HG03280 (cell line): ENCODE measurements around the gene FOXK1.

Experiments
- ATAC-seq: cut with Tn5 transposase; IDR thresholded peaks from one replicate; pipeline ENCODE4 v1.9.1; 2021; ENCODE audit warnings: mild to moderate bottlenecking, moderate library complexity; ENCODE audit not compliant: unreplicated experiment

The FOXK1 gene

DNA sequence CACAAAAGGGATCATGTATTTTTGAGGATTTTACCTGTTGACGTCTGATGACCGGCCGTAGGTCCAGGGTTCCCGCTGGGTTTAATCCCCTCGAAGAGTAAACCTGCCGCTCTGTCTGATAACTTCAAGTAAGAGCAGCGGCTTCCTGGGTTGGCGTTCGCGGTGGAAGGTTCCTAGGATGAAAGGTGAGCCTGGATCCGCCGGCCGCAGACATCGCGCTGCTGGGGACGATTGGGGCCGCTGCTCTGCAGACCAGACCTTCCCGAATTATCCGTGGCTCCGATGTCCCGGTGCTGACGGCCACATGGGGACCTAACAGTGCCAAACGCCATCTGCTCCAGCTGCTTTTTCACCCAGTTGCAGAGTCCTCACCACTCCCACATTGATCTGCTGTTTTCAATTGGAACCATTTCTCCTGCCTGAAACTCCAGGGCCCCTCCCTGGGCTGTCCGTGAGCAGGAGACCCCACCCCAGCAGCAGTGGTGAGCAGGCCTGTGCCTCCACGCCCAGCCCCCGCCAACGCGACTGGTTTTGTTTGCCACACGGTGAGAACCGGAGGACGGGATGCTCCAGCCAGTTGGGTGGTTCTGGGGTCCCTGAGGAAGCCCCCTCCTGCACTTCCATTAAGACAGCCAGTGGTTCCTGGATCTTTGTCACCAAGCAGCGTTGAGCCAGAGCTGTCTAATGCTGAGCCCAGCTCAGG is 81.1 kb downstream of the FOXK1 start:
- ATAC-seq: no peak

DNA sequence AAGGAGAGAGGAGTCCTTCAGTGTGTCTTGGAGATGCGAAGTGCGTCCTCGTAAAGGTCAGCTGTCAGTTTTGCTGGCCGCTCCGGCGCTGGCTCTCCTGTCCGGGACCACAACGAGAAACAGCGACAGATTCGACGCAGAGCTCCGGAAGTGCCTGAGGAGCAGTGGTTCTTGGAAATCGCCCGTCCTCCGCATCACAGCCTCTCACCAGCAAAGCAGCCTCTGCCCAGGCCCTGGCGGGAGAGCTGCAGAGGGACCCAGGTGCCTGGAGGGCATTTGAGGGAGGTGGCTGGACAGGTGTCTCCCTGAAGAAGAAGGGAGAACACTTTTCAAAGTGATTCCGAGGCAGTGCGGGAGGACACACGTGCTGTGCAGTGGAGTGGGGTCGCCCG is 81.7 kb downstream of the FOXK1 start:
- no peak for ATAC-seq

DNA sequence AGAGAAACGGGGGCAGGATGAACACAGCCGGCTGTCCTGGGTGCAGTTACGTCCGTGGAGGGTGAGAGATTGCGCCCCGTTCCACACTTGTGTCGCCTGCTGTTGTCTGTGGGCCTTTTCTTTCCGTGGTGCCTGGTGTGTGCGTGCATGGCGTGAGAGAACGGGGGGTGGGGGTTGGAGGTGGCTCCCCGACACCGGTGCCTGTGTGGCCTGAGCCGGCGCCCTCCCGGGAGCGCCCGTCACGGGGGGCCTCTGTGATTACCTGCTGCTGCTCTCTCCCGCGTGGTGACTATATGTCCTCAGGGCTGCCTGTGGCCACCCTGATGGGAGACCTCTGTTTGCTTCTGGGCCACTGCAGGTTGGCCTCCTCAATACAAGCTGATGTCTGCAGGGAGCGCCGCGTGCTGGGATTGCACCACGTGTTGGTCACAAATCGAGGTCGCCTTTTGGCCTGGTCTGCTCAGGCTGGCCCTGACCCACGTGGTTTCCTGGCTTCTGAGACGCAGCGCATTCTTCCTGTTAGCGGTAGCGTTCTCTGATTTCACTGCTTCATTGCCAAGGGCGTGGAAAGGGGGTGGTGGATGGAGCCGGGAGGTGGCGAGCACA is 82.4 kb downstream of the FOXK1 start:
- no peak for ATAC-seq

DNA sequence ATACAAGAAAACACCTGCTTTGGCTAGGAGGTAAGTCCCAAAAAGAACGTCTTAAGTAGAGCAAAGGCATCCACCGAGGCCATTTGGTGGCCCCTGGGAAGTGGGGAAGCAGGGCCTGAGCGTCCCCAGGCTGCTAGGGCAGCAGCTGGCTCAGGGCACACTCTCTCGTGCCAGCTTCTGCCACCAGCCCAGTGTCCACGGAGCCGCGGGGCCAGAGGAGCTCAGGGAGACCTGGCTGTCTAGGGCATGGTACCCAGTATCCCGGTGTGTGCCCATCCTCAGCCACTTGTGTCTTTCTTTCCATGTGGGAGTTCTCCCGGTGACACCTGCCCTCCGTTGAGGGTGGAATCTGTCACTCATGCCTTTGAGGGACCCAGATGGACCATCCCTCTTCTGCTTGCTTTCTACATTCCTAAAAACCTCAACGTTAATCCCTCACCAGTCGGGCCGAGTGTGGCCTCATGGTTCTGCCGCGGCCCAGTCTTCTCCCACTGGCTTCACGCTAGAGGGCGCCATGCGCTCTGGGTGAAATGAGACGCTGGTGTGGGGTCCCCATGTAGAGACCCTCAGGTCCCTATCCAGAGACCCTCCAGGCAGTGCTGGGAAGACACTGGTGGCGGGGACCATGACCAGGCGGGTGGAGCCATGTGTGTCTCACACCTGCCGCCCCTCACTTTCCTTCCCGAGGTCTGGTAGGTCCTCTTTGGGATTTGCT is 83.8 kb downstream of the FOXK1 start:
- ATAC-seq: no peak

DNA sequence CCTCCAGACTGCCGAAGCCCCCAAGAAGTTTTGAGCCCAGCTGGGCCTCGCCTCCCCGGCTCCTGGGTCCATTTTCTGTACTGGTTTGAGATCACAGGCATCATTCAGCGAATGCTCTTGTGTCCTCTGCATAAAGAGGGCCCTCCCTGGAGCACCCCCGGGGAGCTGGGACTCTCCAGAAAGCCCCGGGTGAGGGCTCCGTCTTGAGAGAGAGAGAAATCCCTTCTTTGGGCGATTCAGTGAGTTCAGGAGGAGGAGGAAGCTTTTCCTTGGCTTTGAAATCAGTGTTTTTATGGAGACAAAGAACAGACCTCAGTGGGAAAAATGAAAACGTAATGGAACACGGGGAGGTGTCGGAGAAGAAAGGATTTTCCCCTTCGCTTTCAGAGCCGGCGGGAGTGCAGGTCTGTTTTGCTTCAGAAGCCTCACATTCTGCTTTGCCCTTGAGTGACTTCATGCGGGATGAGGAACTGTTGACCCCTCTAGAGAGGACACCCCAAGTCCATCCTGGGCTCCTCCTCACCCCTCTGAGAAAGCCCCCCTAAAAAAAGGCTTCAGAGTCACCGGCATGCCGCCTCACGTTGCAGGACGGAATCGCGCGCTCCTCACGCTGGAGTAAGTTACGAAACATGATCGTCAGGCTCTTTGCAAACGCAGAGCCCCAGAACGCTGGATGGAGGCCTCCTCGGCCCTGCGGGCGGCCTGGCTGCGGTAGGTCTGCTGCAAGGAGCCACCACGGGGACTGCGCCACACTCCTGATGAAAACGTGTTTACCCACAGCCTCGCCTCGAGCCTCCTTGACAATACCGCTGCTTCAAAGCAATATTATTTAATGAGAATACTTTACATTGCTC is 84.8 kb downstream of the FOXK1 start:
- ATAC-seq: no peak

DNA sequence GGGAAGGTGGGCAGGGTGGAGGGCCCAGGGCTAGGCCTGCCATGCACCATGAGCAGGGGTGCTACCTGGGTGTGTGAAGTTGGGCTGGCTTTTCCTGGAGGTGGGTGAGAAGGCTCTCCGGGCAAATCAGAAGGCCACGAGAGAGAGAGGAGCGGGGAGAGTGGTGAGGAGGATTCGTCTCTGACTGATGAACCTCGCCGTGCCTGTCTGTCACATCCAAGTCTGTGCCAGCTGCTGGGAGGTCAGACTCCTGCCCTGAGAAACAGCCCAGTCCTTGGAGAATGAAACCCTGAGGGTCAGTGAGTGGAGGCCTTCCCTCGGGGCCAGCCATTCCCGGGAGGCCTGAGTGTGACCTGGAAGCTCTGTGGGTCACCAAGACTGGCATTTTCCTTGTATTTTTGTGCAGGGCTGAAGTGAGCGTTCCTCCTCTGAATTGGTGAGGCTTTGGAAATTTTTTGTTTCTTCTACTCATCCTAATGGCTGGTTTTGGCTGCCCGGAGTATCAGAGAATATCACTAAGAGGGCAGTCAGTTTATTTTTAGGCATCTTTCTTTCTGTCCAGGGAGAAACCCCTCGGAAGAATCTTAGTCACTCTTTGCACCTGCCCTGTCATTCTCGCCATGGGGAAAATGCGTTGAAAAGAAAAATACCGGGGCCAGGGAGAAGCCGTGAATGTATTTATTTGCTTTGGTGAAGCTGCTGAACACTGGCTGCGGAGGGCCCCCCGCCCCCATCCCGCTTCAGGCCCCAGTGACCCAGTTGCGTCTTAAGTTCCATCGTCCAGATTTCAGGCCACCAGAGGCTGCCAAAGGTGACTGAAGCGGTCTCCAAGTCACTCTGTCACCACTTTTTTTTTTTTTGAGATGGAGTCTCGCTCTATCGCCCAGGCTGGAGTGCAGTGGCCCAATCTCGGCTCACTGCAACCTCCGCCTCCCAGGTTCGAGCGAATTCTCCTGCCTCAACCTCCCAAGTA is 86.8 kb downstream of the FOXK1 start:
- no peak for ATAC-seq

DNA sequence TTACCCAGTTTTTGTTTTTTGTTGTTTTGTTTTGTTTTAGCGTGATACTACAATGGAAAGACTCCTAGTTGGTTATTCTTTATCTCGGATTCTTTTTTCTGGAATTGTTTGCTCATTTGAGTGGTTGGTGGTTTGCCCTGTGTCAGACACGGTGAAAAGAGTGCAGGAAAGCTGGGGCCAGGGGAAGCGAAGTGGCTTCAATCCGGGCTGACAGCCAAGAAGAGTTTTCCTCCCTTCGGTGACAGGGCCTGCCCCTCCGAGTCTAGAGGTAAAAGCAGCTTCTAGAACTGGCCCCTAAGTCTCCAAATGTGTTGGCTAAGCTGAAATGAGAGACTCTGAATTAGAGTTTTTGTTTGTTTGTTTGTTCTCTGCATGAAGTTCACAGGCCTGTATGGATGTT is 87.7 kb downstream of the FOXK1 start:
- no peak for ATAC-seq

DNA sequence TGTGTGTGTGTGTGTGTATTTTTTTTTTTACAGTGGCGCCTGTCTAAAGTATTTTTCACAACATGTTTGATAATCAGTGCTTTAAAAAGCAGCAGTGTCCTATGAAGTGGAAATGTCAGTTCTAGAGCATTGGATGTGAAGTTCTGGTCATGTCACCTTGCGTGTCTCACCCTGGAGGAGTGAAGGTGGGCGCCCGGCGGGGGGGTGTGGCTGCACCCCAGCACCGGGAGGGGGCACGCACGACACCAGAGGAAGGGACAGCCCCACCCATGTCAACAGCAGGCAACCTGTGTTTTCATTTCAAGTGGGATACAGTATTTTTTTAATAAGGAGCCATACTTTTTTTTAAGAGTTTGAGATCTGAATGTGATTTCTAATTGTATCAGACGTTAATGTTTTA is 88.8 kb downstream of the FOXK1 start:
- ATAC-seq: no peak

DNA sequence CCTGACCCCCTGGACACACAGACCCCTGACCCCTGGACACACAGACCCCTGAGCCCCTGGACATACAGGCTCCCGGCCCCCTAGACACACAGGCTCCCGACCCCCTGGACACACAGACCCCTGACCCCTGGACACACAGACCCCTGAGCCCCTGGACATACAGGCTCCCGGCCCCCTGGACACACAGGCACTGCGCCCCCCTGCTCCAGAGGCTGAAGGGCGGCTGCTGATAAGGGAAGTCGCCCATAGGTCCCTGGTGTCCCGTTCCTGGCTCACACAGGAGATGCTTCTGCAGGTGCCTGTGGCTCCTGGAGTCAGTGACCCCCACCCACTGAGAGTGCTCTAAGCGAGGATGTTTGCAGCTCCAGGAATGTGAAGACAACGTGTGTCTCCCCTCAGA is 89.6 kb downstream of the FOXK1 start:
- no peak for ATAC-seq

DNA sequence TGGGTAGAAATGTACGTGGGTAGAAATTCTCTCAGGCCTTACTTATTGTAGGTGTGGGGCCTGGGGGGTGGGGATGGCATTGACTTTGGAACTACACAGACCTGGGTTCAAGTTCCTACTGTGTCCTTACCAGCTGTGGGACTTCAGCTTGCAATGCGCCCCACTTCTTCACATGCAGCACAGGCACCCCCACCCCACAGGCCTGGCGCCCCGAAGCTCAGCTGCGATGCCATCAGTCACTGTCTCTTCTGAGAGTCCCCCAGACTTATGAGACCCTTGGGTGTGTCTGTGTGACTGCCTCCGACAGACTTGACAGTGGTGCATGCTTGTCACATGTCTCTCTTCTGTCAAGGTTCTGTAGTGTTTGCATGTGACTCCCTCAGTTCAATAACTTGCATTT is 90.2 kb downstream of the FOXK1 start:
- ATAC-seq: no peak

DNA sequence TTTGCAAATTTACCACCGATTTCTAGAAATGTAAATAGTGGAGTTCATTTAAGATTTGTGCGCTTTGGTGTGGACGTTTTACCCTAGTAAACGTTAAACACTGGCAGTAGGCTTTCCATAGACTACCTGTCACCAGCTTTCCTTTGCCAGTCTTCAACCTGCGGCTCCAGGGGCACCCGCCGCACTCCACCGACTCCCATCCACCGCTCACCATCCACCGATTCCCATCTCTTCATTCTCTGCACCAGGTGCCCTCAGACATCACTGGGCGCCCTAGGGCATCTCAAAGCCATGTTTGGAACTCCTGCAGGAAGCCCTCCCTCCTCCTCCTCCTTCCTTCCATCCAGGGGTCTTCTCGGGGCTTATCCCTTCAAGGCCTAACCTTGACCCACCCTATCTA is 91.9 kb downstream of the FOXK1 start:
- ATAC-seq: no peak

DNA sequence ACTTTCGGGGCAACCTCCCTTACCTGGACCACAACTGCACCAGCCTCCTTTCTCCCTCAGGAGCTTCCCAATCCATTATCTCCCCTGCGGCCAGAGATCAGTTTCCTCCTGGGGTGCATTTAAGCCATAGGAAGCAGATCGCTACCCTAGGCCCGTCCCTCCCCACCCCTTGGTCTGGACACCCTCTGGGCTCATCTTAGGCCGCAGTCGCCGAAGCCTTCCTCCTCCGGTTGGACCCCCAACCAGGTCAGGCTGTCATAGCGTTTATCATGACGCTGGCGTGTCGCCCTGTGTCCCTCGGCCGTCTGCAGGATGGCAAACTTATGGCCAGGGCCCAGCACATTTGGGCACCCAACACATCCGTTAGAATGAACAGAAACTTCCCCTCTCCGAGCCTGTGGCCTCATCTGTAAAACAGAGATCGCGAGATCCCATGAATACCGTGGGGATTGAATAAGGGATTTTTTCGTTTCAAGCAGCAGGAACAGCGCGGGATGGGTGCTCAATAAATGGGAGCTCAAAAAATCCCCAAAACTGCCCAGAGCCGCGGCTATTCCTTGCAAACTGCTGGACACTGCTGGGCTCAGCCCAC is 92.7 kb downstream of the FOXK1 start:
- peak; percentile 22 for ATAC-seq

DNA sequence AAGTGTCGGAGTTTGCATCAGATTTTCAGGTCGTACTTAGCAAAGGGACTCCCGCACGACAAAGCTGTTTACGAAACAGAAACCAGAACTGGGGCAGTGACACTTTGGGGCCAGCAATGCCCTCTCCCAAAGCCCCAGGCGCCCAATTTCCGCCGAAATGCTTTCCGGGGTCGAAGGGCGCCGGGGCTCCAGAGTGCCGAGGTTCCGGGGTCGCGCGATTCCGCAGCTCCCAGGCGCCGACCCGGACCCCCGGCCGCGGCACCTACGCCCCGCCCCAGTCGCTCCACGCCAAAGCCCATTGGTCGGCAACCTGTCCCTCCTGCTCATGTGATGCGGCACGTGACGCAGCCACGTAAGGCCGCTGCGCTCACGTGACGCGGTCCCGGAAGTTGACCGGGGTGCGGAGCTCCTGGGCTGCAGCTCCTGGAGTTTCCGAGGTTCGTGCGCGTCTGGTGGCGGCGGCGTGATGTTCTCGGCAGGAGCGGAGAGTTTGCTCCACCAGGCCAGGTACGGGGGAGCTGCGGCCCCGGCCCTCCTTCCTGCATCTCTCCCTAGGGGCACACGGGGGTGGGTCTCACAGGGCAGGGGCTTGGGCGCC is 93.3 kb downstream of the FOXK1 start, which contains the start of gene AP5Z1:
Gene AP5Z1 (plus strand): TSS at position 374 of the 598 bp plus-strand sequence. CDS start 93 bp downstream, at position 467.
- ATAC-seq: peak; percentile 96

DNA sequence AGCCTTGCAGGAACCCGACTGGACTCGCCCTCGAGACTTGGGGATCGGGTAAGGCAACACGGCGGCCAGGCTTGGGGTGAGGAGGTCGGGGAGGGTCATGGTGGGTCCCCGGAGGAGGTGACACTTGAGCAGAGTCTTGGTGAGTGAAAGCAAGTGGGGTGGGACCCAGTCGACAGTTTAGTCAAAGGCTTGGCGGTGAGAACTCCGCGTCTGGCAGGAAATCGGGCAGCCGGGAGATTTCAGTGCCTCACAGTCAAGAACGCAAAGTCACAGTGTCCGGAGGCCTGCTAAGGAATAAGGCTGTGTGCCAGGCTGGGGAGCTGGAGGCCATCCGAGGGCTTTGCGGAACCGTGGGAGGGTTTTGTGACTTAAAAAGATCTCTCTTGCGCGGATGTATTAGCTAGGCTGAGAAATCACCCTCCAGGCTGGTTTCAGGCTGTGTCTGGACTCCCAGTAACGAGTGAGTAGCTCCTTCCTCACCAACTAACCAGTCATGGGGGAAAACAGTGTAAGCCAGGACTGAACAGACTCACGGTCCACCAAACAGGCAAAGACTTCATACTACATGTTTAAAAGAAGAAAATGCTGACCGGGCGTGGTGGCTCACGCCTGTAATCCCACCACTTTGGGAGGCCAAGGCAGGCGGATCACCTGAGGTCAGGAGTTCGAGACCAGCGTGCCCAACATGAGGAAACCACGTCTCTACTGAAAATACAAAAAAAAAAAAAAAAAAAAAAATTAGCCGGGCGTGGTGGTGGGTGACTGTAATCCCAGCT is 93.9 kb downstream of the FOXK1 start:
- ATAC-seq: no peak

DNA sequence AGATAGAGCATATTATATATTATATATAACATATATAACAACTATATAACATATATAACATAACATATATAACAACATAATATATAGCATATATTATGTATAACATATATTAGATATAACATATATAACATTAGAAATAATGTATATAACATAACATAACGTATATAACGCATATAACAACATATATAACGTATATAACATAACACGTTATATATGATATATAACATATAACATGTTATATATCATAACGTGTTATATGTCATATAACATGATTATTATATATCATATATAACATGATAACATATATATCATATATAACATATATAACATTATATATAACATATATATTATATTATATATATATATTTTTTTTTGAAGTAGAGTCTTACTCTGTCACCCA is 97.0 kb downstream of the FOXK1 start:
- no peak for ATAC-seq

DNA sequence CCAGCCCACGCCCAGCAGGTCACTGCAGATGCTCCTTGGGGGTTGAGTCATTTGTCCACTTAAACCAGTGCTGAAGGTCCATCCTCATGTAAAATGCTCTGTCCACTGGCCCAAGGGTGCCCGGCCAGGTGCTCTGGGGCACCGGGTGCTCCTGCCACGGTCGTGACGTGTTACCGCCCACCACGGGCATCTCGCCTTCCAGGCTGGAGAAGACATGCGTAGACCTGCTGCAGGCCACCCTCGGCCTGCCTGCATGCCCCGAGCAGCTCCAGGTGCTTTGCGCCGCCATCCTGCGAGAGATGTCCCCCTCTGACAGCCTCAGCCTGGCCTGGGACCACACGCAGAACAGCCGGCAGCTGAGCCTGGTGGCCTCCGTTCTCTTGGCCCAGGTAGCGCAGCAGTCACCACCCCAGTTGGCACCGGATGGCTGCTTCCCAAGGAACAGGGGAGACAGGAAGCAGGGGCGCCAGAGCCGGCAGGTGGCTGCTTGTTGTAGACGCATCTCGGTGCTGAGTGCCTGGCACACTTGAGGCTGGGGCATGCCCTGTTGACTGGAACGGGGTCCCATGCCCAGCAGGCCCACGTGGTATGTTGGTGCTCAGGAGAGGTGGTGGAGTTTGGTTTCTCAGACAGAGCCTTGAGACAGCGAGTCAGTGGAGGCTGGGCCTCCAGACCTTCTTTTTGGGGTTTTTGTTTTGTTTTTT is 99.4 kb downstream of the FOXK1 start:
- no peak for ATAC-seq

DNA sequence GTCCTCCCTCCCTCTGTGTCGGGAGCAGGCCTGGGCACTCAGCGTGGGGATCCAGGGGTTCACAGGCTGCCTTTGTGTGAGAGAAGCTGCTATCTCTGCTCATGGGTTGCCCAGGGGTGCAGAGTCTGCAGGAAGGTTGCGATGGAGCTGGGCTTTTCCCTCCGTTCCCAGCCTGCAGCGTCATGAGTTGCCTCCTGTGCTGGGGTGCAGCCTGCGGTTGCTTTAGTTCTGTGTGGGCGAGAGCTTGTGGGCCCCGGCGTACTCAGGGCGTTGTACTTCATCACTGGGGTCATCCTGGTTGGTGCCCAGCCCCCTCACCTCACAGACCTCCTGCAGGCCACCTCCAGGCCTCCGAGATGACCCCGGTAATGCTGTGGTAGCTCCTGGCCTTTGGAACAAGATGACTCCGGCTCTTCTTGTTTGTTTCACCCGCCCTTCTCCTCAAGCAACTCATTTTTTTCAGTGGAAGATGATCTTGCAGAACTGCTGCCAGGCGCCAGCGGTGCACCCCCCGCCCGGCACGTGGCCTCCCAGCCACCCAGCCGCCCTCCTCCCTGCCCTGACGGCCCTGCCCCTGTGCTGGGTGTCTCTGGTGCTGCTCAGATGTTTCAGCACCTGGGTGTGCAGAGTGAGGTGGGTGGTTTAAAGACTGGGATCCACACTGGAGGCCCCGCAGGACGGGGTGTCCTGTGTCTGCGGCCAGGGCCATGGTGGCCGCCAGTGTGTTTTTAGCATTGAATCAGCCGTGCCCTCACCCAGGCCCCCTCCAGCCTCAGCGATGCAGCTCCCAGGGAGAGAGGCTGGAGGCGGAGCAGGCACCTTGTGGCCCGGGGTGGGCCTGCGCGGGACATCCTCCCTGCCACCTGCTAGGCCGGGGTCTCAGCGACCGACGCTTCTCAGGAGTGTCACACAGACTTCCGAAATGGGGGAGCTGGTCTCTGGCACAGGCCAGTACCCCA is 100.5 kb downstream of the FOXK1 start:
- ATAC-seq: no peak
